Activated CD4-positive, CD25-positive, alpha-beta regulatory T cell treated with anti-CD3 and anti-CD28 coated beads, Interleukin-2, amount 50 U/mL, for 16 hours (primary cell): ENCODE data around the gene ANKZF1.
"Not testable (repeated sequence)": the region's sequence is repeated elsewhere in the genome, so short reads cannot be mapped to it uniquely, and the experiment has no call there.

ENCODE experiments used
- DNase-seq: peaks from one replicate; pipeline ENCODE4 v3.0.0-alpha.2; 2020; ENCODE audit warnings: low read depth, low spot score

The ANKZF1 gene

DNA sequence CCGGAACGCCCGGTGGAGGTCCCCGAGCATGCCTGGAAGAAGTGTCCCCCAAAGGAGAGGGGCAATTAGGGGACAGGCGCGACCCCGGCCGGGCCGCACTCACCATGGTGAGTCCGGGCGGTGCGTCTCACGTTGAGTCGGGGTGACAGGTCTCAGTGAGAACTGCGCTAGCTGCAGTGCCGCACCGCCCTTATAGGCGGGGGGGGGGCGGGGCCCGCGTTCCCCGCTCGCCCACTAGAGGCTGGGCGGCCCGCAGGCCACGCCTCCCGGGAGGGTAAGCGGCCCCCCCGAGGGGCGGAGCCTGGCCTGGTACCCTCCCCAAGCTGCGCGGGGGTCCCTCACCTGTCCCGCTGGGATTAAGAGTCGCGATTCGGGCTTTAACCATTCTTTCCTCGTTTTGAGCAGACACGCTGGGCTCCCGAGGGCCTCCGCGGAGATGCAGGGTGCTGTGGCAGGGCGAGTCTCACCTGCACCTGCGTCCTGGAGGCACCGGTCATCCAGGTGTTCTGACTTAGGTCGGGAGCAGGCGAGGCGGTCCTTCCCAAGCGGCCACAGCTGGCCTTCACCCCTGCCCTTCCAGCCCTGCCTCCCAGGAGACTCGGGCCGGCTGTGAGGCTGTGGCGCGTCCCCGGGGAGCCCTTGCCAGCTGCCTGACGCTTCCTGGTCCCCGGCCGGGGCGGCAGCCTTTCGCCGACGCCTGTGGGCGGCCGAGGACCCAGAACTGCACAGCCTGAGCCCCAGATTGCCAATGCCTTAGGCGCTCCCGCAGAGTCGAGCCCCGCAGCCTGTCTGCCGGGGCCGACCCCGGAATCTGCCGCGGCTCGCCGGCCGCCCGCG is 24.4 kb downstream of the ANKZF1 start, which contains the start of gene TUBA4A:
TUBA4A (minus strand) TSS at position 166 of the 837 bp plus-strand sequence; CDS start at position 106, 60 bp downstream.
- peak; percentile 81 for DNase-seq

DNA sequence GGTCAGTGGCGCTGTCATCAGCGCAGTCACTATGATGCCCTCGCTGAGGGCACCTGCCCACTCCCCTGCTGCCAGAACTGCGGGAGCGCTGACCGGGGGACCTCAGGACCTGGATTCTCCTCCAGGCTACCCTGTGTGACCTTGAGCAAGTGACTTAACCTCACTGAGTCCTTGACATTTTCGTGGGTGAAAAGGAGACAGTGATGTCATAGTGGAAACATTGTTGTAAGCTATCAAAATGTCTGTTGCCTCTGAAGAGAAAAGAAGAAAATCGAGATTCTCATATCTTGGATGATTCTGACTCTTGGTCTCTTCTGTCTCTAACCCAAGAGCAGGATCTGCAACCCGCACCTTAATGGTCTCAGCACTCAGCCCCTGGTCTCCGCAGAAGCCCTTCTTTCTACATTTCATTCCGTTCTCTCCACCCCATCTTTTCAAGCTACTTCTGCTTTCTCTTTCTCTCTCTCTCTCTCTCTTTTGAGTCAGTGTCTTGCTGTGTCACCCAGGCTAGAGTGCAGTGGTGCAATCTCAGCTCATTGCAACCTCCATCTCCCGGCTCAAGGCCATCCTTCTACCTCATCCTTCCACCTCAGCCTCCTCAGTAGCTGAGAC is 25.1 kb downstream of the ANKZF1 start:
- DNase-seq, result no peak

GRCh38 chr2:219258942-219259341 is 29.3 kb downstream of the ANKZF1 start:
- not testable (repeated sequence) for DNase-seq

GRCh38 chr2:219261024-219261855 is 31.6 kb downstream of the ANKZF1 start:
- DNase-seq, result no peak

DNA sequence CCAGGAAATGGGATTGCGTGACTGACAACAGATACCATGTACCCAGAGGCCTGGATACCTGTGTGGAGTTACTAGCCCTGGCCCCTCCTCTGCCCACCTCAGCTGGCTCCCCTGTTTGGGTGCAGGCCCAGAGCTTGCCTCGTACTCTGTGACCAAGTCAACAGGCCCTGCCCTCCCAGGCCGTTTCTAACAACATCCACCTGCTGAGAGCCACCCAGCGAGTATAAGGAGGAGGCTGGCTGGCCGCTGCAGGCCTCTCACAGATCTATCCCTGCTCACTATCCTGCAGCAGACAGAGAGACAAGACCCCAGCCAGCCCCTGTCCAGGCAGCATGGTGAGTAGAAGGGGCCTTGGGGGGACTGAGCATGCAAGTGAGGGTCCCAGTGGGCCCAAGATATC is 36.6 kb downstream of the ANKZF1 start:
- no peak for DNase-seq

GRCh38 chr2:219266886-219267285 is 37.3 kb downstream of the ANKZF1 start:
- DNase-seq, result no peak

DNA sequence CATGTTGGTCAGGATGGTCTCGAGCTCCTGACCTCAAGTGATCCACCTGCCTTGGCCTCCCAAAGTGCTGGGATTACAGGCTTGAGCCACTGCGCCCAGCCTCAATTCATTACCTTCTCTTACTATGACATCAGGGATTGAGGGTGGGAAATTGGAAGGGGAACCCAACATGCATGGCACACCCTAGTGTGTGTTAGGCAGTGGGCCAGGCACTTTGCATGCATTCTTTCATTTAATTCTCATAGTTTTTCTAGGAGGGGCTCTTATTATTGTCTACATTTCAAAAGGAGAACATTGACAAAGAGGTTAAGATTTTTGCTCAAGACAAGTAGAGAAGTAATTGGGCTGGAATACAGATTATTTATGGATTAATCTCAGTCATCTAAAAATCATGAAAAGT is 38.7 kb downstream of the ANKZF1 start:
- DNase-seq, result no peak

DNA sequence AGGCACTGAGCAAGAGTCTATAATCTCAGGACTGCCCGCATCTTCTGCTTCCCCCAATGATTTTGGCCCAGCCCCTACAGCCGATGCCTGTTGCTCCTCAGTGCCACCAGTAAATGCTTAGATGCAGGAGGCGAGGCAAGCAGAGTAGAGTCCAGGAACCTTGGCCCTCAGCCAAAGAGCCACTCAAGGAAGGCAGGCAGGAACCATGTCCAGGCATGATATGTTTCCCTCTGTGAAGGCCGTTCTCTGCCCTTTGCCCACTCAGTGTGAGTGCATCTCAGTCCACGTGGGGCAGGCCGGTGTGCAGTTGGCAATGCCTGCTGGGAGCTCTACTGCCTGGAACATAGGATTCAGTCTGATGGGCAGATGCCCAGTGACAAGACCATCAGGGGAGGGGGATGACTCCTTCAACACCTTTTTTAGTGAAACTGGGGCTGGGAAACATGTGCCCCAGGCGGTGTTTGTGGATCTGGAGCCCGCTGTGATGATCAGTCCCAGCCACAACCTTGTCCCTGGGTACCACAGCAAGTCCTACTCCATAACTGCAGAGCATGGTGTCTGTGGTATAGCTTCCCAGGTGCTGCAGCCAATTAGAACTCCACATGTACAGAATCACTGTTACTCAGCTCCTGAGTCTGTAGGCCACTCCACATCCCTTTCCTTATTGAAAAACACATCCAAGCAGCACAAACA is 39.9 kb downstream of the ANKZF1 start:
- no peak for DNase-seq

DNA sequence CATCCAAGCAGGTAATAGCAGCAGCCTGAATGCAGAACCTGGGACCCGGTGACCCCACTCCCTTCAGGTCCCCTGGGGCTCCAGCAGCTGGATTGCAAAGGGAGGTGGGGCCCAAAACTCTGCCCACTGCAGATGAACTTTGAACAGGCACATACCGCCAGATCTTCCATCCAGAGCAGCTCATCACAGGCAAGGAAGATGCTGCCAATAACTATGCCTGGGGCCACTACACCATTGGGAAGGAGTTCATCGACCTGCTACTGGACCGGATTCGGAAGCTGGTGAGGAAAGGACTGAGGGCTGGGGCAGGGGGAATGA is 40.4 kb downstream of the ANKZF1 start:
- no peak for DNase-seq

DNA sequence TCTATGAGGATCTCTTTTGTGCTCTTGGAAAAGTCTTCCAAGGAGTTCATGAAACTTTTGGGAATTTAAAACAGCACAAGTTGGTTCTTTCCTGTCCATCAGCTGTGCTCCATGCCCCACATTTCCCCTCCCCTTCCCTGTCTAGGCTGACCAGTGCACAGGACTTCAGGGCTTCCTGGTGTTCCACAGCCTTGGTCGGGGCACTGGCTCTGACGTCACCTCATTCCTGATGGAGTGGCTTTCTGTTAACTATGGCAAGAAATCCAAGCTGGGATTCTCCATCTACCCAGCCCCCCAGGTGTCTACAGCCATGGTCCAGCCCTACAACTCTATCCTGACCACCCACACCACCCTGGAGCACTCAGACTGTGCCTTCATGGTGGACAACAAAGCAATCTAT is 41.4 kb downstream of the ANKZF1 start:
- DNase-seq, result no peak

GRCh38 chr2:219272356-219272755 is 42.8 kb downstream of the ANKZF1 start:
- no peak for DNase-seq

- DNase-seq, result no peak
Observed at GRCh38 chr2:219272995-219273394, 43.4 kb downstream of the ANKZF1 start.

DNA sequence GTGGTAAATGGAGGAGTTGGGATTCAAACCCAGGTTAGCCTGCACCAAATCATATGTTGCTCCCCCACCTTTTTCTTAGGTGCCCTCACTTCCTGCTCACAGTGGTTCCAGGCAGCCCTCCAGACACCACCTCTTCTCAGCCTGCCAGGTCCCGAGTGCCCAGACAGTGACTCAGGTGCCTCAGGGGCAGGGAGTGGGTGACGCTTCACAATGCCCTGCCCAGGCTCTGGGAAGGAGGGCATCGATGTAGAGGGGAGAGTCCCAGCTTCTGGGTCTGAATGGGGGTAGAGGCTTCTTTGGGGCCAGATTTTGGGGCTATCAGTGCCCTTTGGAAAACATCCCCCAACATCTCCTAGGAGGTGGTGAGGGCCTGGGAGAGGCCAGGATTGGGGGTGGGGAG is 44.3 kb downstream of the ANKZF1 start:
- DNase-seq, result no peak

DNA sequence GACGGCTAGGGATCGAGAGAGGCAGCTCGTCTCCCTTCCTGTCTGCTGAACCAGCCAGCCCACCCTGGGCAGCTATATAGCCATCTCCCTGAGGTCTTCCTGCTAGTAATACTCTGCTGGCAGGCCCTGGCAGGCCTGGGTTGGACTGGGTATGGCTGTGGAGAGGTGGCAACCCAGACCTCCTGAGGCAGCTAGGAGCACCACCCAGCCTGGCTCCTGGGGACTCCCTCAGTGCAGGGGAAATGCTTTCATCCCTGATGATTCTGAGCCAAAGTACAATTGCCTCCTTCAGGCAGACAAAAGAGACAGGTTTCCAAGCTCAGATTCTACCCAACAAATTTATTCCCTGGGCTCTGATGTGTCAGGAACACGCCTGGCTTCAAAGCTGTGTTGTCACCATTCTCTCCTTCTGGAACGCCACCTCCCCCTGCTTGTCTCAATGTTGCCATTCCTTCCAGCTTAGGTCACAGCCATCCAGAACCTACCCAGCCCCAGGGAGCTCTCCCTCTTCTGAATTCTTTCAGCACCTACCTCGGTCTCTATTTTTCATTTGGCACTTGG is 44.8 kb downstream of the ANKZF1 start:
- no peak for DNase-seq

DNA sequence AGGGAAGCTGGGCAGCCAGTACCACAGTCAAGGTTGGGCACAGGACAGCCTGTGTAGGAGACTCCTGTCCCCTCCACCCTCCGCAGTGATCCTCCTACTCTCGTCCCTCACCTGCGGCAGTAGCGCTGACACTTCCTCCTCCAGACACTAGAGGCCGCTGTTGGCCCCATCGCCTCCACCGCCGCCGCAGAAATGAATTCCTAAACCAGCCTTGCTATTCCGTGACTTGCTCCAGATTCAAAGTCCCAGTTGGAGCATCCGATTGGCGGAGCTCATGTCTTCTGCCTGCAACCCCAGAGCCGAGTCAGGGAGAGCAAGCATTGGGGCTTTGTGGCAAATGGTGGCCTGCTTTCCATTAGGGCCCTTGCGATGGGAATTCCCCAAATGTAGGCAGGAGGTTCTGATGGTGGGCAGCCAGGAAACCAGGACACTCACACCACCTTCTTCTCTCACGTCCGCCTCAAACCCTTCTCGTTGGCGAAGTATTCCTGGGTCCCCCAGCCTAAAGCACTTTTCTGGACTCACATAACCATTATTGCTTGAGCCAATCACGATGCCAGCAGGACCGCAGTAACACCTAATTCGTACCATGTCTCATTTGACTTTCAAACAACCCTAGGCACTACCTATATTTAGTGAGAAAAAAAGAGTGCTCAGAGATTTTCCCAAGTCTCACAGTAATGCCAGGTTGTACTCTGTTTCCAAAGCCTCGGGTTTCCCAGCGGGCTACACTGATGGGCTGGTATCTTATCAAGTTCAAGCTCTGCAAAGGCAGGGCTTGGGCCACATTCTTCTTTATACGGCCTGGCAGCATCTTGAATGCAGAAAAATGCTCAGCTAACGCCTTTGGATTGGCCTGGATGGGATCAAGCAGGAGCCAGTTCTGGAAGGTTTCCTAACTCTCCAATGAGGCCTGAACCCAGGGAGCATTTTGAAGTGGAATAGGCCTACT is 48.4 kb downstream of the ANKZF1 start:
- DNase-seq, result no peak

DNA sequence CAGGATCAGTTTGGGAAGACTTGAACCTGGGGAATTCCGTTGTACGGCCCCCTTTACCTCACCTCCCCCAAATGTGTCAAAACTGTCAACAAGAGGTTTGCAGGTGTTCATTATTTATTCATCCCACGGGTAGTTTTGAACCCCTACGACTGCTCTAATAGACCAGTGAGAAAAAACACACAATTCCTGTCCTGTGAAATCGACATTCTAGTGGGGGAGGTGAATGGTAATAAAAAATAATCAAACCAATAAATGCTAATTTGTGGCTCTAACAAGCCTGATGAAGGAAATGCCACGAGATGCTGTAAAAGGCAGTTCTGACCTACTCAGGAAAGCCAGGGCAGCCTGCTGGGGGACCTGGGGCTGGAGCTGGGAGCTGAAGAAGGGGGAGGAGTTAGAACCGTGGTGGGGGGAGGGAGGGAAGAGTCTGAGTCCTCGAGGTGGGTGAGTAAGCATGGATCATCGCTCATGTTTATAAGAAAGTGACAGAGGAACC is 49.1 kb downstream of the ANKZF1 start:
- DNase-seq, result no peak

DNA sequence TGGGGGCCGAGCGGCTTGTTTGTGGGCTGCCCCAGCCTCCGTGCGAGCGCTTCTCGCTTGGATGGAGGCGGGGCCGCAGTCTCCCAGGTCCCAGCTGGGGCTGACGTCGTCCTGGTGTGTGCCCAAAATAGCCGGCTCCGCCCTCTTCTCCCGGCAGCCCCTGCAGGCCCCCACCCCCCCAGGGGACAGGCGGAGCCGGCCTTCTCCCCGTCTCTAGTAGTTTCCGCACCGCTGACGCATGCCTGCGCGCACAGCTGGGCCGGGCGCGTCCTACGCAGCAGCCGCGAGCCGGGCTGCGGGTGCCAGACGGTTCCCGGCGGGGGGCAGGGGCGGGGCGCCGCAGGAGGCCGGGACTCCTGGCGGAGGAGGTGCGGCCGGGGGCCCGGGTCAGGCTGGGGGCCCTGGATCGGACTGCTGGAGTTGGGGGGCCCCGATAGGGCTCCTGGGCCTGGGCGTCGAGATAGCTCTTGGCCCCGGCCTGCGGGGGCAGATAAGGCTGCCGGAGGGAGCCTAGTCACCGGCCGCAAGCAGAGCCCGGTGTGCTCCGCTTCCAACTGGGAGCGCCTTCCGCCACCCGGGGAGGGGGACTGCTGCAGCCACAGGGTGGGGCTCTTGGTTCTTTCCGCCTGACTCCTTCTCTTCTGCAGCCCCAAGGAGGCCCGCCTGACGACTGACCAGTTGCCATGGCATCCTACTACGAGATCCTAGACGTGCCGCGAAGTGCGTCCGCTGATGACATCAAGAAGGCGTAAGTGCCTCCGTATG is 49.7 kb downstream of the ANKZF1 start, which contains the start of gene DNAJB2:
DNAJB2 (plus strand) TSS at position 216 of the 765 bp plus-strand sequence; CDS start at position 684, 468 bp downstream.
- DNase-seq, result peak; percentile 97

DNA sequence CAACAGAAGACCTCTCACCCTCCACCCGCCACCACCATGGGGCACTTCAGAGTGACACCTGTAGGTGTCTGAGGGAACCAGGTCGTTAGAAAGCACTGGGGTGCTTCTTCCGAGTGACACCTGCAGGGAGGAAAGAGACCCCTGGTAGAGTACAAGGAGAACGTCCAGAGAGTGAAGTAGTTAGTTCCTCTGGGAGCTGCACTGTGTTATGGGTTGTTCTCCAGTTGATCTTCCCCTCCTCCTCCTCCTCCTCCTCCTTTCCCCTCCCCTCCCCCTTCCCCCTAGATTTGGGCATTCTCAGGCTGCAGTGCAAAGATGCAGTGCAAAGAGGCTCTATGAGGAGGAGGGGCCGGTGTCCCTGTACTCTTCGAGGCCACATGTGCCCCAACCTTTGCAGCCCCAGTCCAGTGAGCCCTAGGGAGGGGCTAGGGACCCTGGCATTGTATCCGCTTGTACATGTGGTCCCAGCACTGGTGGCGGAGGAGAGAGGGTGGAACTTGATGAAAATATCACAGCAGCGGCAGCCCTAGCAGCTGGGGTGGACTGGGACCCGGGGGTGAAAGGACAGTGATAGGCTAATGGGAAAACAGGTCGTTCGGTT is 50.4 kb downstream of the ANKZF1 start:
- DNase-seq, result no peak

GRCh38 chr2:219280651-219281050 is 51.0 kb downstream of the ANKZF1 start:
- DNase-seq, result no peak
